ENCODE measurements around the gene HES5. TPM values are rescaled to one million over a fixed set of nuclear protein-coding genes. Genes with fewer than 3 reads are reported as not detected.
"Not testable (repeated sequence)": the region's sequence is repeated elsewhere in the genome, so short reads cannot be mapped to it uniquely, and the experiment has no call there.

Gene HES5
- total RNA-seq, 1 donor from 2014 or later: not detected

DNA sequence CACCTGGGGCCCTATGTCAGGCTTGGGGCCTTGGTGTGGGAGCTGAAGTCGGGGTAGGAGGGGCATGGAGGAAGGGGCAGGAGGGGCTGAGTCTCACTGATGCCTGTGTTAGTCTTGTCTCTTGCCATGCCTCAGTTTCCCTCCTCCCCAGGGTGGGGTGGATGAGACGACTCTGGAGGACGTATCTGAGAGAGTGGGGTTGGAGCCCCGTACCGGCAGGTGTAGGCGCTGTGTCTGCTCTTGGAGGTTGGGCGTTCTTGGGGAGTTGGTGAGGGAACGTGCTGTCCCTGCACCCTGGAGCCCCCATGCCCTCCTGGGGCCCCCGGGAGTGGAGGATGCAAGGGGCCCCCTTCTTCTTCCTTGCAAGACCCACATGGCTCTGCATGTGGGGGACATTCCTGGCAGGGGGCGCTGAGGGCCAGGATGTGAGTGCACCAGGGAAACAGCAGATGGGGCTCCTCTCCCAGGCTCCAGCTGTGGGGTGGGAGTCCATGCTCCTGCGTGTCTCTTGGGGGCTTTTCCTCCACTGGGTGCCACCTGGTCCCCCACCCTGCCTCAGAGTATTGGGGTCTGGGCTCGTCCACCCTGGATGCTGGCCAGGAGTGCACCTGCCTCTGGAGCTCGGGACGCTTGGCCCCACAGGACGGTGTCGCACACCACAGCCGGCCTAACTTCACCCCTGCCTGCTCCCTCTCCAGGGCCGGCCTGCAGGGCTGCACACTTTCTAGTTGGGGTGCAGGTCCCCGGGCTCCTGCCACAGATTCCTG, 24.7 kb upstream of the HES5 start:
- no peaks in the 10 kb centered on the region for H3K9me3 Mint-ChIP-seq
- H3K36me3 Mint-ChIP-seq: no peaks in the 10 kb centered on the region
- H3K27ac Mint-ChIP-seq: no peak overlapping the region
- H3K4me3 Mint-ChIP-seq: no peak overlapping the region
- H3K4me1 Mint-ChIP-seq: peaks cover 4% of the 10 kb centered on the region
- DNase-seq (ENCODE audit: low spot score in 2 of 2, unreplicated experiment in 2 of 2): no peak
- peaks cover 7% of the 10 kb centered on the region for H3K27me3 Mint-ChIP-seq (ENCODE audit: low read depth)
- TF ChIP-seq, protein P1, sequence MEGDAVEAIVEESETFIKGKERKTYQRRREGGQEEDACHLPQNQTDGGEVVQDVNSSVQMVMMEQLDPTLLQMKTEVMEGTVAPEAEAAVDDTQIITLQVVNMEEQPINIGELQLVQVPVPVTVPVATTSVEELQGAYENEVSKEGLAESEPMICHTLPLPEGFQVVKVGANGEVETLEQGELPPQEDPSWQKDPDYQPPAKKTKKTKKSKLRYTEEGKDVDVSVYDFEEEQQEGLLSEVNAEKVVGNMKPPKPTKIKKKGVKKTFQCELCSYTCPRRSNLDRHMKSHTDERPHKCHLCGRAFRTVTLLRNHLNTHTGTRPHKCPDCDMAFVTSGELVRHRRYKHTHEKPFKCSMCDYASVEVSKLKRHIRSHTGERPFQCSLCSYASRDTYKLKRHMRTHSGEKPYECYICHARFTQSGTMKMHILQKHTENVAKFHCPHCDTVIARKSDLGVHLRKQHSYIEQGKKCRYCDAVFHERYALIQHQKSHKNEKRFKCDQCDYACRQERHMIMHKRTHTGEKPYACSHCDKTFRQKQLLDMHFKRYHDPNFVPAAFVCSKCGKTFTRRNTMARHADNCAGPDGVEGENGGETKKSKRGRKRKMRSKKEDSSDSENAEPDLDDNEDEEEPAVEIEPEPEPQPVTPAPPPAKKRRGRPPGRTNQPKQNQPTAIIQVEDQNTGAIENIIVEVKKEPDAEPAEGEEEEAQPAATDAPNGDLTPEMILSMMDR (IDR thresholded peaks at IDR 0.05; ENCODE audit: unreplicated experiment): no peak

DNA sequence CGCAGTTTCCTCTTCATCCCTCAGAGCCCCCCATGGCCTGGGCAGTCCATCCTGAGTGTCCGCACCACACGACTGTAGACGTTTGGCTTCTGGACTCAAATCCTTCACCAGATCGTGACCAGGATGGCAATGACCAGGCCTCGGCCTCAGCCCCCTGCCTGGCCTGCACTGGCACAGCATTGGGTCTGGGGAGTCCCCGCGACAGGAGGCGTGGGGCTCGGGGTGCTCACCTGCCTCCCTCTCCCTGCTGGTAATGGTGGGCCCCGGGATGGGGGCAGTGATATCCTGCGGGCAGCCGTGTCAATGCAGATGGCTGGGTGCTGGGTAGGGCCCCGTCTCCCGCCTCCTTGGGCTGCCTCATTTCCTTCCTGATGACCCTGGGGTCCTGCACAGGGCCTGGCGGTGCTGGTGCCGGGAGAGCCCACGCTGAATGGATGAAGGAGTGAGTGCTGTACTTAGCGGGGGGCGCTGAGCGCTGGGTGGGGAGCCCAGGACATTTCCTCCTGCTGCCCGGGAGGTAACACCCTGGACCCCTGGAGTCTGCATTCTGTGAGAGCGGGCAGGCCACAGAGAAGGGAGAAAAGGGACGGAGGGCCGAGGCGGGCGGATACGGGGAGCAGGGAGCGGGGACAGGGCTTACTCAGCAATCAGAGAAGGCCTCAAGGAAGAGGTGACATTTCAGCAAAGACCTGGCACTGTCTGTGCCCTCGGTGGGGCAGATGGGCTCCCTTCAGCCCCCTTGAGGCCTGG, 24.0 kb upstream of the HES5 start:
- TF ChIP-seq, protein P1 (IDR thresholded peaks at IDR 0.05; ENCODE audit: unreplicated experiment): no peak
- Mint-ChIP-seq H3K36me3 (no peaks in the 10 kb centered on the region), H3K4me1 (peaks cover 4% of the 10 kb centered on the region), H3K27ac (no peak overlapping the region), H3K4me3 (no peak overlapping the region), H3K27me3 (ENCODE audit: low read depth) (peaks cover 7% of the 10 kb centered on the region), H3K9me3 (no peaks in the 10 kb centered on the region)
- DNase-seq (ENCODE audit: low spot score in 2 of 2, unreplicated experiment in 2 of 2): no peak

DNA sequence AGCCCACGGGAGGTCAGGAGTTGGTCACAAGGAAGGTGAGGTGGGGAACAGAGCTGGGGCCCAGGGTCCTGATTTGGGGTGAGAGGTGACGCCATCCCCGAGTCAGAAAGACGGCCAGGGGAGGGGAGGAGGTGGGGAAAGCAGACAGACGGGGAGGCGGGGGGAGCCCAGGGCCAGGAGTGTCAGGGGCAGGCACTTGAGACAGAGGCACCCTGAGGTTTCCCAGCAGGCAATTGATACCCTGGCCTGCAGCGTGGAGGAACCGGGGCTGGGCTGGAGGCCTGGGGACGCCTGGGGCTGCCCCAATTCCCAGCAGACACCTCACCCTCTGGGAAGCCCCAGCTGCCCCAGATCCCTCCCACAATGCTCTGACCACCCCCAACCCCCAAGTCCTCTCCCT, 23.0 kb upstream of the HES5 start:
- not testable (repeated sequence) for H3K4me3 Mint-ChIP-seq; H3K9me3 Mint-ChIP-seq; DNase-seq (ENCODE audit: low spot score in 2 of 2, unreplicated experiment in 2 of 2); H3K36me3 Mint-ChIP-seq; H3K4me1 Mint-ChIP-seq; H3K27ac Mint-ChIP-seq; H3K27me3 Mint-ChIP-seq (ENCODE audit: low read depth)

DNA sequence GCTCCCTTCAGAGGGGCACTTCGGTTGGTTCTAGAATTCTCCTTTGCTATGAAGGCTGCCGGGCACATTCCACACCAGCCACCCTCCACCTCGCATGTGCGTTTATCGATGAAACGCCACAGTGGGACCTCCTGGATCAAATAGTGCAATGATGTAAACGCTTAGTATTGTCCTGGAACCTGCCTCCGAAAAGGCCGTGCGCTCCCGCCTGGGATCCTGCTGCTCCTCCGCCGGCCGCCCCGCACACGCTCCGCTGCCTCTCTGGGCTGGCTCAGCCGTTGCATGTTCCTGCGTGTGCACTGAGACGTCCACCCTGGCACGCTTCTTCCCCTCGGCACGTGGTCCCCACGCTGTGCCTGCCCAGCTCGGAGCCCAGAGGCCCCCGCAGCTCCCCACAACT, 22.1 kb upstream of the HES5 start:
- Mint-ChIP-seq H3K36me3 (no peaks in the 10 kb centered on the region), H3K9me3 (no peaks in the 10 kb centered on the region), H3K4me3 (no peak overlapping the region), H3K27me3 (ENCODE audit: low read depth) (peaks cover 5% of the 10 kb centered on the region), H3K4me1 (peaks cover 6% of the 10 kb centered on the region), H3K27ac (no peak overlapping the region)
- TF ChIP-seq, protein P1 (IDR thresholded peaks at IDR 0.05; ENCODE audit: unreplicated experiment): no peak
- DNase-seq (ENCODE audit: low spot score in 2 of 2, unreplicated experiment in 2 of 2): no peak

DNA sequence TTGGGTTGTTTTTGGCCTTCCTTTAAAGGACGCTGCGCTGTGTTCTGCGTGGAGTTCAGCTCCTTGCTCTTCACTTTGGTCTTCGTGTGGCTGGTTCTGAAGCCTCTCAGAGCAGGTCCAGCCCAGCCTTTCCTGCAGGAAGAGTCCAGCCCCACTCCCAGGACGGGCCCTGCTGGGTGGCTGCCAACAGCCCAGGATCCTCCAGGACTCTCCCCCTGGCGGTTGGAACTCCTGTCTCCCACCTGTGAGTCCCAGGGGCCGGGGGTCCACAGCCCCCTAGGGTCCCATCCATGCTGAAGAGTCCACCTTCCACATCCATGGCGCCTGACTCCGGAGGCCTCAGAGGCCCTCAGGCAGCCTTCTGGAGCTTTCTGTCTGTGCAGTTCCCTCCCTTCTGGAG, 21.5 kb upstream of the HES5 start:
- not testable (repeated sequence) for H3K27me3 Mint-ChIP-seq (ENCODE audit: low read depth); H3K4me1 Mint-ChIP-seq; DNase-seq (ENCODE audit: low spot score in 2 of 2, unreplicated experiment in 2 of 2); H3K36me3 Mint-ChIP-seq; H3K4me3 Mint-ChIP-seq; H3K27ac Mint-ChIP-seq; H3K9me3 Mint-ChIP-seq

DNA sequence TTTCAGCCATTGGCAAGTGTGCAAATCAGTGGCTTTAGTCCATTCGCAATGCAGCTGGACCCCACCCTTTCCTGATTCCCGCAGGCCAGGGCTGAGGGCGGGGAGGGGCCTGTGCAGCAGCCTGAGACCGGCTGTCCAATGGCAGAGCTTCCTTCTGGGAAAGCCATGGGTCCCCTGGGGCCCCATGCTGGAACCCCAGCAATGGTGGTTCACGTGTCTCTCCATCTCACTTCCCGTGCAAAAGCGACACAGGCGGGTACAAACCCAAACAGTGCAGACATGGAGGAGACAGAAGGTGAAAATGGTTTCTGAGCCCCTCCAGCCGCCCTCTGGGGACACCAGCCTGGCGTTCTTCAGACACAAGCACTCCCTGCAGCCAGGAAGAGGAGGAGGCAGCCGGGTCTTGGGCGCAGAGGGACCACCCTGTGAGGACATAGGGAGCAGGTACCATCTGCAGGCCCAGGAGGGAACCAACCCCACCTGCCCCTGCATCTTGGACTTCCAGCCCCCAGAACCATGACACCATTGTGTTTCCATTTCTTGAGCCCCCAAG, 20.3 kb upstream of the HES5 start:
- not testable (repeated sequence) for H3K27me3 Mint-ChIP-seq (ENCODE audit: low read depth); DNase-seq (ENCODE audit: low spot score in 2 of 2, unreplicated experiment in 2 of 2); H3K4me1 Mint-ChIP-seq; H3K27ac Mint-ChIP-seq; H3K4me3 Mint-ChIP-seq; H3K36me3 Mint-ChIP-seq; H3K9me3 Mint-ChIP-seq

DNA sequence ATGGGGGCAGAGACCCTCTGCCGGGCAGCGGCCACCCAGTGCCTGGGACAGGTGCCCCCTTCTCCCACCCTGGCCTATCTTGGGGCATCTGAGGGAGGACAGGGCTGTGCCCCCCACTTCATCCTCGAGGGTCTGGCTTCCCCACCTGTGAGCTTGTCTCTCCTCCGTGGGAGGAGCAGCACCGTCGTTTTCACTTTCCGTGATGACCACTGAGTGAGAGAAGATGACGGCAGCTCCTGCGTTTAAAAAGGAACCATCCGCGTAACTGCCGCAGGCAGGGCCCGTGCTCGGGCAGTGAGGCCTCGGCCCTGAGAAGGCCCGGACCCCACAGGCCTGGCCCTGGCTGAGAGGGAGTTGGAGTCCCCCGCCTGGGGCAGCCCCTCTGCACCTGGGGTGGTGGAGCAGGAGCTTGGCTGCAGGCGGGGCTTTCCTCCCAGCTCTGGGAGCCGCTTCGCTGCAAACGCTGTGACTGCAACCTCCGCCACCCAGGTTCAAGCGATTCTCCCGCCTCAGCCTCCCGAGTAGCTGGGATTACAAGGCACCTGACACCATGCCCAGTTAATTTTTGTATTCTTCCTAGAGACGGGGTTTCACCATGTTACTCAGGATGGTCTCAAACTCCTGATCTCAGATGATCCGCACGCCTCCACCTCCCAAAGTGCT, 19.4 kb upstream of the HES5 start:
- not testable (repeated sequence) for H3K36me3 Mint-ChIP-seq; H3K4me3 Mint-ChIP-seq; H3K9me3 Mint-ChIP-seq; DNase-seq (ENCODE audit: low spot score in 2 of 2, unreplicated experiment in 2 of 2); H3K27ac Mint-ChIP-seq; H3K27me3 Mint-ChIP-seq (ENCODE audit: low read depth)
- H3K4me1 Mint-ChIP-seq: peaks cover 14% of the 10 kb centered on the region
